ENCODE data around the gene POPDC2. TPM values are rescaled to one million over a fixed set of nuclear protein-coding genes. Genes with fewer than 3 reads are reported as not detected.

POPDC2 gene
- total RNA-seq, 2 donors from 2014 or later, result 0.95 to 1.6 TPM

DNA sequence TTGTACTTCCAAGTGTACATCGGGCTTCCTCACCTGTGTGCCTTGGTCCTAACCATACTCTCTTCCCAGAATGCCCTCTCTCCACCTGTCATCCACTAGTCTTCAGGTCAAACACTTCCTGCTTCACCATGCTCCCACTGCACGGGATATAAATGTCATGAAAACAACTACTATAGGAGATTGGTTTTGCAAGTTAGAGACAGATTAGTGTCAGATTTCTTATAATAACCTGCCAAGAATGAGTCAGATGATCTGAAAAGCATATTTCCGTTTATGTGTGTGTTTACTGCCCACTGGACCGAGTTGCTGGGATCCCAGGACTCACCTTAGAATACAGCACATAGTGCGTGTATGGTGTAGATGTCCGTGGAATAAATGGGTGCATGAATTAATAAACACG lies 41.3 kb downstream of the POPDC2 start:
- WGBS, 2 experiments (ENCODE audit: insufficient coverage in 1 of 2, insufficient read length in 1 of 2), result 88 to 100% methylated on average over 3 to 7 of the region's 7 CpGs

DNA sequence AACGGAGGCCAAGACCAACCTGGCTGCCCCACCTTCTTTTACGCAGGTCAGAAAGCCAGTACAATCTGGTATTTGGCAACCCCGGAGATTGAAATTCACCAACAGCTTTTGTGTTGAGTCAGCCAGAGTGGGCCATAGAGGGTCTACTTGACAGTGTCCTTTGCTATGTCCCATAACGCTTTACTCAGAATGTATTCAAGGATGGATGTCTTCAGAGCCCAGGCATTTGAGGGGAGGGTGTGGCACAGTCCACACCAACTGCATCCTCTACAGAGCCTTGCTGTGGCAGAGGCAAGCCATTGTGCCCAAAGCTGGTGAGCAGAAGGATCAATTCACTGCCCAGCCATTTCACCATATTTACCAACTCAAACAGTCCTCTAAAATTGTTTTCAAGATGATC lies 44.3 kb downstream of the POPDC2 start:
- Histone ChIP-seq H3K4me1 (ENCODE audit: control insufficient read depth, insufficient read depth, low read length) (no peaks in the 10 kb centered on the region), H3K9me3 (ENCODE audit: control insufficient read depth, low read length) (no peaks in the 10 kb centered on the region), H3K27ac (ENCODE audit: low read depth, low read length) (no peak overlapping the region), H3K4me3 (ENCODE audit: low read length) (no peak overlapping the region), H3K27me3 (ENCODE audit: control insufficient read depth, insufficient read depth, low read length, poor library complexity, severe bottlenecking) (no peaks in the 10 kb centered on the region), H3K36me3 (ENCODE audit: control insufficient read depth, insufficient read depth, low read length) (no peaks in the 10 kb centered on the region), H3K9ac (ENCODE audit: extremely low read depth, low read length, poor library complexity, severe bottlenecking) (no peak overlapping the region)
- peaks cover 4% of the 10 kb centered on the region for H3K4me1 Mint-ChIP-seq
- TF ChIP-seq, protein P1, sequence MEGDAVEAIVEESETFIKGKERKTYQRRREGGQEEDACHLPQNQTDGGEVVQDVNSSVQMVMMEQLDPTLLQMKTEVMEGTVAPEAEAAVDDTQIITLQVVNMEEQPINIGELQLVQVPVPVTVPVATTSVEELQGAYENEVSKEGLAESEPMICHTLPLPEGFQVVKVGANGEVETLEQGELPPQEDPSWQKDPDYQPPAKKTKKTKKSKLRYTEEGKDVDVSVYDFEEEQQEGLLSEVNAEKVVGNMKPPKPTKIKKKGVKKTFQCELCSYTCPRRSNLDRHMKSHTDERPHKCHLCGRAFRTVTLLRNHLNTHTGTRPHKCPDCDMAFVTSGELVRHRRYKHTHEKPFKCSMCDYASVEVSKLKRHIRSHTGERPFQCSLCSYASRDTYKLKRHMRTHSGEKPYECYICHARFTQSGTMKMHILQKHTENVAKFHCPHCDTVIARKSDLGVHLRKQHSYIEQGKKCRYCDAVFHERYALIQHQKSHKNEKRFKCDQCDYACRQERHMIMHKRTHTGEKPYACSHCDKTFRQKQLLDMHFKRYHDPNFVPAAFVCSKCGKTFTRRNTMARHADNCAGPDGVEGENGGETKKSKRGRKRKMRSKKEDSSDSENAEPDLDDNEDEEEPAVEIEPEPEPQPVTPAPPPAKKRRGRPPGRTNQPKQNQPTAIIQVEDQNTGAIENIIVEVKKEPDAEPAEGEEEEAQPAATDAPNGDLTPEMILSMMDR (conservative IDR thresholded peaks at IDR 0.05), result no peak
- 60 to 74% methylated on average over 3 to 4 of the region's 4 CpGs for WGBS, 2 experiments (ENCODE audit: insufficient coverage in 1 of 2, insufficient read length in 1 of 2)
- no peaks in the 10 kb centered on the region for H3K9me3 Mint-ChIP-seq
- no peak for DNase-seq
- H3K27ac Mint-ChIP-seq, result no peak overlapping the region
- H3K27me3 Mint-ChIP-seq (ENCODE audit: insufficient read depth), result peaks cover 2% of the 10 kb centered on the region
- H3K4me3 Mint-ChIP-seq, result no peak overlapping the region
- no peaks in the 10 kb centered on the region for H3K36me3 Mint-ChIP-seq (ENCODE audit: low read depth)

More for the DNA sequence above, 41.3 kb downstream of the POPDC2 start:
- Histone ChIP-seq H3K27ac (ENCODE audit: low read depth, low read length) (no peak overlapping the region), H3K27me3 (ENCODE audit: control insufficient read depth, insufficient read depth, low read length, poor library complexity, severe bottlenecking) (no peaks in the 10 kb centered on the region), H3K9ac (ENCODE audit: extremely low read depth, low read length, poor library complexity, severe bottlenecking) (no peak overlapping the region), H3K36me3 (ENCODE audit: control insufficient read depth, insufficient read depth, low read length) (no peaks in the 10 kb centered on the region), H3K4me1 (ENCODE audit: control insufficient read depth, insufficient read depth, low read length) (no peaks in the 10 kb centered on the region), H3K9me3 (ENCODE audit: control insufficient read depth, low read length) (peaks cover 2% of the 10 kb centered on the region), H3K4me3 (ENCODE audit: low read length) (no peak overlapping the region)
- Mint-ChIP-seq H3K9me3 (no peaks in the 10 kb centered on the region), H3K27ac (no peak overlapping the region), H3K27me3 (ENCODE audit: insufficient read depth) (peaks cover 2% of the 10 kb centered on the region), H3K4me1 (peaks cover 4% of the 10 kb centered on the region), H3K4me3 (no peak overlapping the region), H3K36me3 (ENCODE audit: low read depth) (no peaks in the 10 kb centered on the region)
- DNase-seq, result no peak
- TF ChIP-seq, protein P1 (conservative IDR thresholded peaks at IDR 0.05), result no peak

DNA sequence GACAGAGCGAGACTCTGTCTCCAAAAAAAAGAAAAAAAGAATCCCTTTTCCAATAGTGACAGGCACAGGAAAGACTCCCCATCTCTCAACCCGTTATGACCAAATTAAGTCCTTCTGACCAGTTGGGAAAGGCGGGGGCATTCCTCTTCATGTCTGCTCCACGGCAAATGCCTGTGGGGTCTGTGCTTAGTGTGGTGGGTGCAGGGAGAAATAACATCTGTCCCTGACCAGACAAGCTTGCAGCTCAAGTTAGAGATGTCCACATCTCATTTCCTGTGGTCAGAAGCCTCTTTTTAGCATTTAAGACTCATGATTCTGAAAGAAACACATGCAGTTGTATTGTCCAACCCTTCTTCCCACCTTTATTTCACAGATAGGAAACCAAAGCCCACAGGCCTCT lies 46.5 kb downstream of the POPDC2 start:
- peaks cover 4% of the 10 kb centered on the region for H3K9me3 Mint-ChIP-seq
- WGBS, 2 experiments (ENCODE audit: insufficient coverage in 1 of 2, insufficient read length in 1 of 2), result 91 to 100% methylated on average over 2 to 4 of the region's 4 CpGs
- H3K4me1 Mint-ChIP-seq, result peaks cover 7% of the 10 kb centered on the region

More for the DNA sequence above, 46.5 kb downstream of the POPDC2 start:
- H3K4me3 Mint-ChIP-seq, result no peak overlapping the region
- no peaks in the 10 kb centered on the region for H3K36me3 Mint-ChIP-seq (ENCODE audit: low read depth)
- H3K36me3 ChIP-seq (ENCODE audit: control insufficient read depth, insufficient read depth, low read length), result no peaks in the 10 kb centered on the region
- no peak for DNase-seq
- no peaks in the 10 kb centered on the region for H3K27me3 ChIP-seq (ENCODE audit: control insufficient read depth, insufficient read depth, low read length, poor library complexity, severe bottlenecking)
- TF ChIP-seq, protein P1 (conservative IDR thresholded peaks at IDR 0.05), result no peak
- H3K27me3 Mint-ChIP-seq (ENCODE audit: insufficient read depth), result no peaks in the 10 kb centered on the region
- no peak overlapping the region for H3K9ac ChIP-seq (ENCODE audit: extremely low read depth, low read length, poor library complexity, severe bottlenecking)
- no peaks in the 10 kb centered on the region for H3K9me3 ChIP-seq (ENCODE audit: control insufficient read depth, low read length)
- H3K4me3 ChIP-seq (ENCODE audit: low read length), result no peak overlapping the region
- H3K4me1 ChIP-seq (ENCODE audit: control insufficient read depth, insufficient read depth, low read length), result peaks cover 4% of the 10 kb centered on the region
- no peak overlapping the region for H3K27ac ChIP-seq (ENCODE audit: low read depth, low read length)
- no peak overlapping the region for H3K27ac Mint-ChIP-seq

Data from endodermal cell (in vitro differentiated cells).